ENCODE measurements around the gene PIK3C2G.
"Not testable (repeated sequence)": the region's sequence is repeated elsewhere in the genome, so short reads cannot be mapped to it uniquely, and the experiment has no call there.

PIK3C2G gene

DNA sequence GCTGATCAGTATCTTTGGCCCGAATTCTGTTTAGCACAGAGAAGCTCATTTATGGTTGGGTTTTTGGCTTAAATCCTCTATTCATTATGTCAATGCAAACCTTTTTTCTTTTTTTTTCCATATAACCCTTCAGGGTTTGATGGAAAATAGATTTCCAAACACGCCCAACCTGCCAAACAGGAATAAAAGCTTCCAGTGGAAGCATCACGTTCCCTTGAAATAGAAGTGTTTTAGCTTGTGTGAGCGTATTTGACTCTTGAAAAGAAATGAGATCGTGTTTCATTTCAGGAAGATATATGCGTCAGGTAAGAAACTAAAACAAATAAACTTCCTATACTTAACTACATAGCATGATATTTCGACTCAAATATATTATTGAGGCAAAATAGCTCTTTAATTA, at the start of gene PIK3C2G:
TSS of gene PIK3C2G (plus strand) at position 246 of the 400 bp plus-strand sequence. CDS start 20,564 bp downstream, outside the sequence.
- no peak for DNase-seq

DNA sequence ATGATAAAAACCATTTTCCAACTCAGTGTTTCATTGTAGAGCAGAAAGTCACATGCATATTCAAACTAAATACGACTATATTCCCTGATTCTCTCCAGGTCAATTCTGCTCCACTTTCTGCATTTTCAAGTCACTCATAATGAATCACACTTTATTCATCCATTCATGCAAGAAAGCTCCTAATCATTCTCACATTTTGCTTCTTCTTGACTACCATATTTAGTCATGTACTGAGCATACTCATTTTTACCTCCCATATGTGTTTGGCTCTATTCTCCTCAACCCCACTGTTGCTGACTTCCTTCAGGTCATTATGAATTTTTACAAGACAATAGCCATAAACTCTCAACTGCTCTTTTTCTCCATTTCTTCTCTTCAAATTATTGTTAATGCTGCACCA, 43.4 kb upstream of the PIK3C2G start:
- DNase-seq = no peak

GRCh38 chr12:18221726-18222125, 39.6 kb upstream of the PIK3C2G start:
- no peak for DNase-seq

DNA sequence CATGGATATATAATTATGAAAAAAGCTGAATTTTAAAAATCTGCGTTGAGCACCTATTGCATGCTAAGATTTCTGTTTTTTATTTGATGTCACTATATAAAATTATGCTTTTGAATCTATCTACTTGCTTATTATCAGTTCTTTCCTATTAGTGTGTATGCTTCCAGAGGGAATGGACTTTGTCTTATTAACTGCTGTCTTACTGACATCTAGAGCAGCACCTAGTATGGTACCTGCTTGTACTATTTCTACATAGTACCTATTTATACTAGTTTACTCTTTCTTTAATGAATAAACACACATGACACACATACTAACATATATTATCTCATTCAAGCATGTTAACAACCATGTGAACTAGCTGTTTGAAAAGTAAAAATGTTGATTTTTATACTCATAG, 38.6 kb upstream of the PIK3C2G start:
- DNase-seq = no peak

DNA sequence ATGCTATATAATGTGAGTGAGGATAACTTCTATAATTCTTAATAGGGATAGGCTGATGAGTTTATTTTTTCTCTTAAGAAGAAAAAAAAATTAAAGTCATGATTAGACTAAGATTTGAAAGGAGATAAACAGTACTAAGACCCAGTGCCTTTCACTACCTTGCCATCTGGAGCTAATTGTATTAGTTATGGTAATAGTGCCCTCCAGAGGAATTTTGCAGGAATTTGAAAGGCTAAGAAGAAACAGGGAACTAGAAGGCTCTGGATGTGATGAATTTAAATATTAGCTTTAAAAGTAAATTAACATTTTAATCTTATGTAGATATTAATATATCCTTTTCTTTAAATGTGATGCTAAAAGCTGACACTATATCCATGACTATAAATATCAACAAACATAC, 36.6 kb upstream of the PIK3C2G start:
- DNase-seq = no peak

- no peak for DNase-seq
Observed at GRCh38 chr12:18239526-18239925, 21.8 kb upstream of the PIK3C2G start.

- no peak for DNase-seq
Observed at GRCh38 chr12:18242380-18243089, 18.8 kb upstream of the PIK3C2G start.

DNA sequence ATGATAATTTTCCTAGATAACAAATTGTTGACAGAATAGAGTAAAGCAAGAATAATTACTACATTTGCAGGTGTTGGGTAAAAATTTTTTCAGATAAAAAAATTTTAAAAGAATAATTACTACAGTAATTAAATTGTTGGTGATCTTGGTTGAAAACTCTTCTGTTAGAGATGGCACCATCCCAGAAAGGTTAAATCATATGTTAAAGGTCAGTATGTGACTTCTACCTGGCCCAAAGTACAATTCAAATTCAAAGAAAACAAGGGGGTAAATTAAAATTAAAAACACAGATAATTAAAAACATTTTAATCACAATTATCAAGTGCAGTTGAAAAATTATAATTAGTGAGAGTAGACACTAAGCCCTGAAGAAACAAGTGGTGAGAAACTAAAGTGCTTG, 18.1 kb upstream of the PIK3C2G start:
- DNase-seq = no peak

GRCh38 chr12:18246066-18246465, 15.3 kb upstream of the PIK3C2G start:
- DNase-seq = no peak

- DNase-seq = no peak
Observed at GRCh38 chr12:18250313-18250916, 10.9 kb upstream of the PIK3C2G start.

GRCh38 chr12:18254081-18254480, 7.2 kb upstream of the PIK3C2G start:
- no peak for DNase-seq

DNA sequence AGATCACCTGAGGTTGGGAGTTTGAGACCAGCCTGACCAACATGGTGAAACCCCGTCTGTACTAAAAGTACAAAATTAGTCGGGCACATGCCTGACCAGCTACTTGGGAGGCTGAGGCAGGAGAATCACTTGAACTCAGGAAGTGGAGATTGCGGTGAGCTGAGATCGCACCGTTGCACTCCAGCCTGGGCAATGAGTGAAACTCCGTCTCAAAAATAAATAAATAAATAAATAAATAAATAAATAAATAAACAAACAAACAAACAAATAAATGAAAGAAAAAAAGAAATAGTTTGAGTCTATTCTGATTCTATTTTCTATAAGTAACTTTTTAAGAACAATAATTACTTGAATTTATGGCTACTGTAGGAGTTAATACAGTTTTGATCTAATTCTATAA, 6.3 kb upstream of the PIK3C2G start:
- not testable (repeated sequence) for DNase-seq

DNA sequence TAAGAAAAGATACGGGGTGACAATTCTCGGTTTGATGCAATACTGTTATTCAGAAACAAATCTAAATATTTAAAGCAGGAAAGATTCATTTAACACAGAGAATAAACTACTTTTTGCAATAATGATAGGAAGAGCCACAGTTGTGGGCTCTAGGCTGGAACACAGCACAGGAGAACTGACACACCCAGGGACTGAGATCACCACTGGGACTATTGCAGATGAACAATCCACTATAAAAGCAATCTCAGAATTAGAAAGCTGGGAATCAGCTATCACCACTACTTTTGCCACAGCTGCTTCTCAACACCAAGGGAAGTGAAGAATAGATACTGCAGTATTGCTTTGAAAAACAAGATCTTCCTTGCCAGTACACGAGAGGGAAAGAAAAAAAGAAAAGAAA, 4.1 kb upstream of the PIK3C2G start:
- no peak for DNase-seq

DNA sequence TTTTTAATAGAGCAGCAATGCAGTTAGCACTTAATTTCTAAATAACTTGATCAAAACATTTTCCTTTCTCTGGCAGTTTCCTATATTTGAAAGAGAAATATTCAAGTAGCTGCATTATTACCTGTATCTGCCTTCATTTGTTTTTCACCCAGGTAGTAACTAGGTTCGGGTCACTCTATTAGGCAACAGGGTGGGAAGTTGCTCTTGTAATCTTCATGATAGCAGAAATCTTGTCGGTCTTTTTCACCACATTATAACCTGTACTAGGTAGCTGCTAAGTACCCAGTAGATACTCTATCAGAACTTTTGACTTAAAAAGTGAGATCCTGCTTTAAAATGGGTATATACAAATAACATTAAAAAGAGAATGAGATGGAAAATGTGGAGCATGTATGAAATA, 2.4 kb upstream of the PIK3C2G start:
- no peak for DNase-seq

DNA sequence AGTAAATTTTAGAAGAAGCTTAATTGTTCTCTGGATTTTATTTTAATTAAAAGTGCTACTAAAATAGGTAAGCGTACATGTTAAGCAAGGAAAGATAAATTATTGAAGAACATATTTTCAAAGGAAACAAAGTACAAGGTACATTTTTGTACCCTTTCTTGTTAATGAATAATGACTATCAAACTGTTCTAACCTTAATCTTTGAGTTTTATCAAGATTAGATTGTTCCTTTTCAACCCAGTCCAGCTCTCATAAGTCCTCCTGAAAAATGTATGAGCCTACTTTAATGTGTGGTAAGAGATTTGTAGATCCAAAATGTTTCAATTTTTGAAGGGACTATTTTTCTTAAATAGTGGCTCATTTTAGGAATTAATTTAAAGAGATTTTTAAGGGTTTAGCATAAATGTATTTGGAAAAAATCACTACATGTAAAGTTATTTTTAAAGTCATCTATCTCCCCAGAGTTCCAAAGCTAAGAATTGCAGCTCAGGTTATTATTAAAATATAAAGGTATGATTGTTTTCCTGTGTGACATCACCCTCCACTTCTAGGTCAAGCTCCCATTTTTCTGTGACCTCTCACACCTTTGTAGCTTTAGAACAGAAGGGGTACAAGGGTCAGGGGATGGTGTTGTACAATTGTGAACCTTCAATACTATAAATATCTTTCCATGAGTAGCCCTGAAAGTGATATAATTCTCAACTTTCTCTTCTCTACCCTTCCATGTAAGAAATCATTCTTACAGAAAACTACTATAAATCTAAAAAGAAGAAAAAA, 1.2 kb upstream of the PIK3C2G start:
- DNase-seq = no peak

DNA sequence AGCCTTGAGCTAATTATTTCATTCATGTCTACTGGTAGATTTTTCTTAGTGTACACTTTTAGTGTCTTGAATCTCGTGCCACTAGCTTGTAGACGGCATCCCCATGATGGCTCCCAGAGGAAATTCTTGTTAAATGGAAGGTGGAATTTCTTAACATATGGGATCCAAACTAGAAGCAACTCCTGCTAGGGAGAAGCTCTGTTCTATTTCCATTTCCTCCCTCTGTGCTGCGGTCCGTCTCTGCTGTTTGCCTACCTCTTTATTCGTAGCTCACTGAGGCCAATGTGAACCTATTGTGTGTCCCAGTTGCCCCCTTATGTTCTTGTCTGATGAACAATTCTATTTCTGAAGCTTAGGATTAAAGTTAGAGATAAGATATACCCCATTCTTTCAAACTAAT, 588 bp downstream of the PIK3C2G start:
- no peak for DNase-seq

- no peak for DNase-seq
Observed at GRCh38 chr12:18262514-18262913, 1.2 kb downstream of the PIK3C2G start.

DNA sequence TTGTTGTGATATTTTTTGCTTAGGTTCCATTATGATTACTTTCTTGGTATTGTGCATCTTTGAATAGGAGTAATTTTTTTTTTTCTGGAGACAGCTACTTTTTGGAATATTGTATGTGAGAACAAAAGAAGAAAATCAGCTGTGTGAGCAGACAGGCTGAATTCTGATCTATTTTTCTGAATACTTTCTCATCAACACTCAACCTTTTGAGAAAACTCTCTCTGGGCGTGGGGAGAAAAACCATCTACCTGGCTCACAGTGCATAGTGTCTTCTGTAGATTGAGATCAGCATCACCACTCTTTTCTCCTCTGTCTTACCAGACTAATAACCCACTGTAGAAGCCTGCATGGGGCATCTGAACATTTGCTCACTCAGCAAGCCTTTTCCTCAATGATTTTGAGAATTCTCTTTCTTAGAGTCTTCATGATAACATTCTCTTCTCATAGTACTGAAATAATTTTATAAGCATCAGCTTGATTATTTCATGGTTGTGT, 3.3 kb downstream of the PIK3C2G start:
- no peak for DNase-seq

DNA sequence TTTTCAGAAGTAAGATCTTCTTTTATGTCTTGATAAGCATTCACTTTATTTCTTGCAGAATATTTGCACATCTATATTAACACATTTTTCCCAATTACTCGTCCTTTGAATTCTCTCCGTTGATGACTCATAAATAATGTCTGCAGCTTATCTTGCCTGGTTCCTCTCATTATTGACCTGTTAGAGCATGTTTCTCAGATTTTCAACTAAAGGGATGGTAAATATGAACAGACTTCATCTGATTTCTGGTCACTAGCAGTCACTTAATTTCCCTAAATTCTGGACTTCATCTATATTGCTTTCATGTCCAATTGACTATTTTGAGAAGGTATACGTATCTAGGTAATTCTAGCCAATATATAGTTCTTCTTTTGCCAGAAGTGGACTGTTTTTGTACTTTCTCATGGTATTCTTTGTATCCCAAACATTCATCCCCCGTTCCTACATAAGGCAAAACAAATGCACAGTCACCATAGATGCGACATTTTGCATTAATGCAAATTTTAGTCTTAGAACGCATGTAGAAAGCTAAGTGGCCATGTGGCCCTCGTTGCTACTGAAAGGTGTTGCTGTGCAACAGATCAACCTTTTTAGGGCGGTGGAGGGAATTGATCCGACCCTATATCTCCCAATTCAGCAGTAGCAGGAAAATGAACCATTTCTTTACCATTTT, 6.2 kb downstream of the PIK3C2G start:
- no peak for DNase-seq

GRCh38 chr12:18270958-18271460, 9.7 kb downstream of the PIK3C2G start:
- DNase-seq = no peak

DNA sequence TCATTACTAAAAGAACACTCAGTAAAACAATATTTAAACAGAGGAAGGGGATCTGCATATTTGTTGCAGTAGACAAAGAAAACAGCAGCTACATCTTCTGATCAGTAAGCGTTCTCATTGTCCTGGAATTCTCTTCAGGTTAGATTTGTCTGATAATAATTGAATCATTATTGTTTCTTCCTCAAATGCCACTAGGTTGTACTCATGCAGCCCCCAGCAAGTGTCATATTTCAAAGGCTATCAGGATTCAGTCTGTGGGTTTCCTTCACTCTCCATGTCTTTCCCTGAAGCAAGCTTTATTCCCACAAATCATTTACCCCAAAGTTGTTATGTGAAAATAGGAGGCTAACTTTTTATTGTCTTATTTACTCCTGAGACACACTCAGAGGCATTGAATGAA, 14.7 kb downstream of the PIK3C2G start:
- no peak for DNase-seq

- DNase-seq = no peak
Observed at GRCh38 chr12:18277196-18277595, 15.9 kb downstream of the PIK3C2G start.

GRCh38 chr12:18280728-18281127, 19.4 kb downstream of the PIK3C2G start:
- DNase-seq = no peak

Data from activated CD4-positive, alpha-beta T cell treated with anti-CD3 and anti-CD28 coated beads, Interleukin-2, amount 50 U/mL, for 48 hours (primary cell).